Measurements from ENCODE around the gene SLIT3.

SLIT3 gene

DNA sequence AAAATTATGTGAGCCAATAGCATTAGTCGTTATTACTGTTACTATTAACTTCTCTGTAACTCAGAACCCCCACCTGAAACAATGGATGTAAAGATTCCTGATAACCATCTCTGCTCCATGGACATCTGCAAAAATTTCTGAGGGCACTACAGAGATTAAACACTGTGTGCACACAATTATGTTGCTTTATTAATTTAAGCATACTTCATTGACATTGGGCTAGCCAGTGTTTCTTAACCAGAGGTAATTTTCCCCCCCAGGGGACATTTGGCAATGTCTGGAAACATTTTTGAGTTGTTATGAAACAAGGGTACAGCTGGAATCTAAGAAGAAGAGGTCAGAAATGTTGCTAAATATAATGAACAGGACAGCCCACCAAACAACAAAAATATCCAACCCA, 19.3 kb downstream of the SLIT3 start:
- CTCF ChIA-PET, result no interaction called here
- TF ChIP-seq NFRKB (IDR thresholded peaks at IDR 0.05) (no peak), ELF4 (IDR thresholded peaks at IDR 0.05) (no peak), SUZ12 (IDR thresholded peaks at IDR 0.05) (no peak), FOXK2 (IDR thresholded peaks at IDR 0.05) (no peak), SP1 (IDR thresholded peaks at IDR 0.05) (no peak), CTBP1 (IDR thresholded peaks at IDR 0.05; ENCODE audit: borderline replicate concordance) (no peak), HDGF (IDR thresholded peaks at IDR 0.05; ENCODE audit: borderline replicate concordance) (no peak), LEF1 (IDR thresholded peaks at IDR 0.05; ENCODE audit: borderline replicate concordance) (no peak), BHLHE40 (IDR thresholded peaks at IDR 0.05; ENCODE audit: borderline replicate concordance) (no peak), FOXA1 (IDR thresholded peaks at IDR 0.05) (no peak), ARNT (IDR thresholded peaks at IDR 0.05) (no peak), ZNF384 (IDR thresholded peaks at IDR 0.05) (no peak), FOXM1 (IDR thresholded peaks at IDR 0.05; ENCODE audit: borderline replicate concordance) (no peak), L3MBTL2 (conservative IDR thresholded peaks at IDR 0.05) (no peak), TARDBP (IDR thresholded peaks at IDR 0.05) (no peak)
- TF ChIP-seq, protein P1, sequence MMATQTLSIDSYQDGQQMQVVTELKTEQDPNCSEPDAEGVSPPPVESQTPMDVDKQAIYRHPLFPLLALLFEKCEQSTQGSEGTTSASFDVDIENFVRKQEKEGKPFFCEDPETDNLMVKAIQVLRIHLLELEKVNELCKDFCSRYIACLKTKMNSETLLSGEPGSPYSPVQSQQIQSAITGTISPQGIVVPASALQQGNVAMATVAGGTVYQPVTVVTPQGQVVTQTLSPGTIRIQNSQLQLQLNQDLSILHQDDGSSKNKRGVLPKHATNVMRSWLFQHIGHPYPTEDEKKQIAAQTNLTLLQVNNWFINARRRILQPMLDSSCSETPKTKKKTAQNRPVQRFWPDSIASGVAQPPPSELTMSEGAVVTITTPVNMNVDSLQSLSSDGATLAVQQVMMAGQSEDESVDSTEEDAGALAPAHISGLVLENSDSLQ (IDR thresholded peaks at IDR 0.05), result no peak
- DNase-seq (ENCODE audit: extremely low spot score), result no peak
- POLR2A ChIA-PET, result no interaction called here

DNA sequence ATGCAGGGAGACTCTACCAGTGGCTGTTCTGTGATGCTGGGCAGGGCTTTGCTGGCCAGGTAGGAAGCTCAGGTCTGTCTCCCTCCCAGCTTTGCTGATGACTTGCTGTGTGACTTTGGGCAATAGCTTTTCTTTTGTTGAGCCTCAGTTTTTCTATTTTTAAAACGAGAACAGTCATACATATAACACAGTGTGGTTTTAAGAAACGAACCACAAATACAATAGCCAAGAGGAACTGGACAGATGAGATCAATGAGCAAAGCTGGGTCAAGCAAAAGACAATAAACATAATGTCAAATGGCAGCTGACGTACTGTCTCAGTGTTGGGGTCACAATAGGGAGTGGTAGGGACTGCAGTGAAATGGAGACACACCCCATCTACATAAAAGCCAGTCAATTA, 20.2 kb downstream of the SLIT3 start:
- ChIA-PET CTCF (no interaction called here), POLR2A (no interaction called here)
- DNase-seq (ENCODE audit: extremely low spot score), result no peak
- no peak for TF ChIP-seq ARNT (IDR thresholded peaks at IDR 0.05)
- TF ChIP-seq HDGF (IDR thresholded peaks at IDR 0.05; ENCODE audit: borderline replicate concordance), result no peak
- no peak for TF ChIP-seq SUZ12 (IDR thresholded peaks at IDR 0.05)
- TF ChIP-seq L3MBTL2 (conservative IDR thresholded peaks at IDR 0.05), result no peak
- TF ChIP-seq CTBP1 (IDR thresholded peaks at IDR 0.05; ENCODE audit: borderline replicate concordance), result no peak

GRCh38 chr5:169280286-169280685, 20.7 kb downstream of the SLIT3 start:
- TF ChIP-seq, protein P1 (IDR thresholded peaks at IDR 0.05), result no peak
- TF ChIP-seq TARDBP (IDR thresholded peaks at IDR 0.05) (no peak), SP1 (IDR thresholded peaks at IDR 0.05) (no peak)
- DNase-seq (ENCODE audit: extremely low spot score), result no peak
- POLR2A ChIA-PET, result no interaction called here
- CTCF ChIA-PET, result no interaction called here

DNA sequence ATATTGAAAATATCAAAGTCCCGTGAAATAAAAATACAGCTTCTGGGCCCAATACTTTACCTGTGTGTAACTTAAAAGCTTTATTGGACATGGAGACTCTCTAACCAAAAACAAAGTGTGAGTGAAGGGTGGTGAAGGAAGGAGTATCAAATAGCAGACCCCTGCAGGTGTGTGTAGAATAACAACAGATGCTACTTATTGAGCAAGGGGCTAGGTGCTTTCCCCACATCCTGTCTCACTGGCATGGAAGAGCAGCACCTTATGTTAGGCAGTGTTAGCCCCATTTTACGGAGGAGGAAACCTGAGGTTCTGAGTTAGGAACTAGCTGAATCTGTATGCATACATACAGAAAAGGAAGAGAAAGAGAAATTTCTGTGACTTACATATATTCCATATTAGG, 21.8 kb downstream of the SLIT3 start:
- TF ChIP-seq LEF1 (IDR thresholded peaks at IDR 0.05; ENCODE audit: borderline replicate concordance) (no peak), FOXM1 (IDR thresholded peaks at IDR 0.05; ENCODE audit: borderline replicate concordance) (no peak), ZNF384 (IDR thresholded peaks at IDR 0.05) (no peak), SUZ12 (IDR thresholded peaks at IDR 0.05) (no peak), HDGF (IDR thresholded peaks at IDR 0.05; ENCODE audit: borderline replicate concordance) (no peak), L3MBTL2 (conservative IDR thresholded peaks at IDR 0.05) (no peak), BHLHE40 (IDR thresholded peaks at IDR 0.05; ENCODE audit: borderline replicate concordance) (no peak), CTBP1 (IDR thresholded peaks at IDR 0.05; ENCODE audit: borderline replicate concordance) (no peak), FOXK2 (IDR thresholded peaks at IDR 0.05) (no peak), NFRKB (IDR thresholded peaks at IDR 0.05) (no peak), ELF4 (IDR thresholded peaks at IDR 0.05) (no peak), TARDBP (IDR thresholded peaks at IDR 0.05) (no peak), ARNT (IDR thresholded peaks at IDR 0.05) (no peak), SP1 (IDR thresholded peaks at IDR 0.05) (no peak)
- TF ChIP-seq, protein P1 (IDR thresholded peaks at IDR 0.05), result no peak
- POLR2A ChIA-PET, result no interaction called here
- no peak for DNase-seq (ENCODE audit: extremely low spot score)
- CTCF ChIA-PET, result interaction anchor here (0.6 to 1.1 kb wide), 3 partner anchors 9 to 23 kb away, joined by 3 read pairs; partner anchors contain the start of gene SLIT3

DNA sequence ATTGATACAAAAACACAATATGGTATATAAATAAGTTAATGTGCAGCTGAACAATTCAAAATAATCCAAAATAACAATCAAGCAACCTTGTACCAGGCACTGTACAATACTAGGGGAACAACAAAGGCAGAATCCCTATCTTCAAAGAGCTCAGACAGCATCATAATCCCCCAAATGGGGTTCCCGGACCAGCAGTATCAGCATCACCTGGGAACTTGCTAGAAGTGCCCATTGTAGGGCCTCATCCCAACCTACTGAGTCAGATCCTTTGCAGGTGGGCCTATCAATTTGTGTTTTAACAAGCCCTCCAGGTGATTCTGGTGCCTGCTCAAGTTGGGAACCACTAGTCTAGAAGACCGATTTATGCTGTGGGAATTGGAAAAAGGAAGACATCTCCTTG, 27.1 kb downstream of the SLIT3 start:
- TF ChIP-seq FOXK2 (IDR thresholded peaks at IDR 0.05) (no peak), ELF4 (IDR thresholded peaks at IDR 0.05) (no peak), NFRKB (IDR thresholded peaks at IDR 0.05) (no peak), L3MBTL2 (conservative IDR thresholded peaks at IDR 0.05) (no peak), ZNF384 (IDR thresholded peaks at IDR 0.05) (no peak), ARNT (IDR thresholded peaks at IDR 0.05) (no peak), BHLHE40 (IDR thresholded peaks at IDR 0.05; ENCODE audit: borderline replicate concordance) (no peak), FOXM1 (IDR thresholded peaks at IDR 0.05; ENCODE audit: borderline replicate concordance) (no peak), HDGF (IDR thresholded peaks at IDR 0.05; ENCODE audit: borderline replicate concordance) (no peak)
- CTCF ChIA-PET, result no interaction called here
- DNase-seq (ENCODE audit: extremely low spot score), result no peak
- POLR2A ChIA-PET, result no interaction called here

- ChIA-PET CTCF (interaction anchor here (1.3 kb wide), 1 partner anchor 281 kb away, joined by 3 read pairs; no protein-coding TSS in a partner anchor), POLR2A (no interaction called here)
- TF ChIP-seq LEF1 (IDR thresholded peaks at IDR 0.05; ENCODE audit: borderline replicate concordance) (no peak), FOXK2 (IDR thresholded peaks at IDR 0.05) (no peak), CTBP1 (IDR thresholded peaks at IDR 0.05; ENCODE audit: borderline replicate concordance) (no peak), ZNF384 (IDR thresholded peaks at IDR 0.05) (no peak), TARDBP (IDR thresholded peaks at IDR 0.05) (no peak), L3MBTL2 (conservative IDR thresholded peaks at IDR 0.05) (no peak)
- TF ChIP-seq, protein P1 (IDR thresholded peaks at IDR 0.05), result no peak
- no peak for DNase-seq (ENCODE audit: extremely low spot score)
Observed at GRCh38 chr5:169273451-169273850, 27.5 kb downstream of the SLIT3 start.
